Femur (tissue), 1 donor: ENCODE measurements around the gene ENPP7.

Source experiments
- DNase-seq: peaks from one replicate; pipeline ENCODE4 v3.0.0-alpha.2; 2017

ENPP7 gene

GRCh38 chr17:79704691-79705090 lies 26.1 kb upstream of the ENPP7 start:
- no peak for DNase-seq

GRCh38 chr17:79705674-79706073 lies 25.1 kb upstream of the ENPP7 start:
- no peak for DNase-seq

- peak; percentile 66 for DNase-seq
Measured at GRCh38 chr17:79706931-79707850, 23.6 kb upstream of the ENPP7 start.

GRCh38 chr17:79707931-79708891 lies 22.5 kb upstream of the ENPP7 start:
- DNase-seq: peak; percentile 66

GRCh38 chr17:79711715-79712305 lies 18.9 kb upstream of the ENPP7 start:
- DNase-seq: no peak

GRCh38 chr17:79713391-79713790 lies 17.4 kb upstream of the ENPP7 start:
- DNase-seq: no peak

GRCh38 chr17:79714176-79715097 lies 16.3 kb upstream of the ENPP7 start:
- peak; percentile 12 for DNase-seq

GRCh38 chr17:79715098-79715942 lies 15.4 kb upstream of the ENPP7 start:
- peak; percentile 10 for DNase-seq

GRCh38 chr17:79715943-79716797 lies 14.6 kb upstream of the ENPP7 start:
- peak; percentile 11 for DNase-seq

- no peak for DNase-seq
Measured at GRCh38 chr17:79720705-79721292, 9.9 kb upstream of the ENPP7 start.

- DNase-seq: no peak
Measured at GRCh38 chr17:79721993-79722671, 8.6 kb upstream of the ENPP7 start.

GRCh38 chr17:79722787-79723186 lies 8.0 kb upstream of the ENPP7 start:
- DNase-seq: no peak

GRCh38 chr17:79728169-79728907 lies 2.4 kb upstream of the ENPP7 start:
- DNase-seq: peak; percentile 93

- peak; percentile 30 for DNase-seq
Measured at GRCh38 chr17:79728908-79729471, 1.8 kb upstream of the ENPP7 start.

GRCh38 chr17:79729761-79730160 lies 982 bp upstream of the ENPP7 start:
- DNase-seq: no peak

- no peak for DNase-seq
Measured at GRCh38 chr17:79730437-79730768, 340 bp upstream of the ENPP7 start.

- no peak for DNase-seq
Measured at GRCh38 chr17:79732254-79732653, 1.5 kb downstream of the ENPP7 start.
